K562 (cell line): ENCODE data around the gene S100A6. TPM values are rescaled to one million over a fixed set of nuclear protein-coding genes. Genes with fewer than 3 reads are reported as not detected.
A peak's percentile ranks its signal among the peaks of the same experiment; 100 is the strongest.

Source experiments
- ATAC-seq: fragments of 200-7000 bp; cut with Tn5 transposase; 3 replicates; pipeline ENCODE4 v1.9.1; 2020; ENCODE audit warnings: moderate library complexity
- BruUV-seq: library from RNA; stranded (reverse); fragments of 400-500 nt; replicated peaks from 2 replicates; lab custom pipeline; 2021; lab: Mats Ljungman, UMichigan
- CTCF ChIA-PET: fragments of 300-600 bp; formaldehyde crosslinking; extraction: SDS; loops from one replicate; lab custom pipeline; 2021; ENCODE audit warnings: low intra/inter-chr PET ratio; lab: Yijun Ruan, JAX
- POLR2A ChIA-PET: fragments of 300-600, 350-650 bp; sonication (Branson Sonifier 250); formaldehyde crosslinking; extraction: SDS; loops from one replicate; lab custom pipeline; 2021; ENCODE audit warnings: antibody characterized with exemption, inconsistent platforms; lab: Yijun Ruan, JAX
- DNase-seq, 4 experiments: peaks; one replicate each; pipeline versions ENCODE4 v3.0.0 to v3.0.0-alpha.2; 2011 to 2018; ENCODE audit warnings: low spot score in 3 of 4, mixed read lengths in 3 of 4; ENCODE audit errors: extremely low read depth in 1 of 4
- FAIRE-seq: peaks from 2 replicates; lab custom pipeline; 2011; peaks lifted over from hg19 to GRCh38; lab: Jason Lieb, UNC
- H2AFZ ChIP-seq: 2 replicates; pipeline ENCODE4 v1.6.0; 2011; ENCODE audit warnings: low read depth, low read length, control low read depth, inconsistent platforms
- H3K27ac ChIP-seq: fragments of 200-600 bp; 3 replicates; pipeline ENCODE4 v1.8.0; 2011; ENCODE audit warnings: low read depth, mild to moderate bottlenecking, control low read depth, inconsistent platforms, low read length, moderate library complexity, mixed read lengths; ENCODE audit errors: extremely low read depth
- H3K27me3 ChIP-seq, 2 experiments: fragments of 300-600 bp in 1 of 2; 2 replicates in 1 of 2; 3 replicates in 1 of 2; pipeline versions ENCODE4 v1.6.0 to v1.8.0; 2011; ENCODE audit warnings: inconsistent platforms in 2 of 2, low read length in 2 of 2, mild to moderate bottlenecking in 1 of 2, mixed read lengths in 1 of 2, moderate library complexity in 1 of 2; ENCODE audit not compliant: control insufficient read depth in 2 of 2, insufficient read depth in 2 of 2
- H3K36me3 ChIP-seq: fragments of 300-600 bp; 3 replicates; pipeline ENCODE4 v1.8.0; 2011; ENCODE audit warnings: mild to moderate bottlenecking, low read length, inconsistent platforms; ENCODE audit not compliant: control insufficient read depth, insufficient read depth
- H3K4me1 ChIP-seq, 2 experiments: fragments of 200-600 bp in 1 of 2; replicated peaks in 1 of 2; 2 replicates in 1 of 2; 3 replicates in 1 of 2; pipeline versions ENCODE4 v1.5.1 to v1.8.0; 2011; ENCODE audit warnings: inconsistent platforms in 2 of 2, low read length in 2 of 2, mild to moderate bottlenecking in 1 of 2, mixed read lengths in 1 of 2, moderate library complexity in 1 of 2; ENCODE audit not compliant: control insufficient read depth in 2 of 2, insufficient read depth in 2 of 2
- H3K4me2 ChIP-seq: 2 replicates; pipeline ENCODE4 v1.6.1; 2011; ENCODE audit warnings: low read length, control low read depth, inconsistent platforms, mixed read lengths; ENCODE audit not compliant: insufficient read depth
- H3K4me3 ChIP-seq: fragments of 200-600 bp; sonication (generic), shearing (Covaris generic); 2 replicates; pipeline ENCODE4 v1.5.1; 2016; ENCODE audit warnings: control low read depth, inconsistent platforms
- H3K79me2 ChIP-seq: fragments of 200-600 bp; 3 replicates; pipeline ENCODE4 v1.8.0; 2011; ENCODE audit warnings: low read length, inconsistent platforms; ENCODE audit not compliant: control insufficient read depth, insufficient read depth
- H3K9ac ChIP-seq, 2 experiments: 2 replicates each; pipeline versions ENCODE4 v1.6.0 to v1.6.1; 2011; ENCODE audit warnings: low read depth in 2 of 2, low read length in 2 of 2, control low read depth in 1 of 2, inconsistent platforms in 1 of 2, mild to moderate bottlenecking in 1 of 2, mixed read lengths in 1 of 2; ENCODE audit not compliant: insufficient read depth in 1 of 2
- H3K9me1 ChIP-seq: one replicate; pipeline ENCODE4 v1.6.0; 2011; ENCODE audit warnings: inconsistent platforms, mild to moderate bottlenecking, low read length, moderate library complexity; ENCODE audit not compliant: control insufficient read depth, insufficient read depth
- H3K9me3 ChIP-seq: replicated peaks from 2 replicates; pipeline ENCODE4 v1.5.1; 2011; ENCODE audit warnings: low read depth, low read length, inconsistent platforms; ENCODE audit not compliant: control insufficient read depth, insufficient read depth
- H4K20me1 ChIP-seq: replicated peaks from 2 replicates; pipeline ENCODE4 v1.6.1; 2011; ENCODE audit warnings: low read length, inconsistent platforms, mixed read lengths; ENCODE audit not compliant: control insufficient read depth, insufficient read depth
- EGR1 ChIP-seq: fragments of 450-650 bp; conservative IDR thresholded peaks from 2 replicates; pipeline ENCODE4 v1.6.1; 2017; ENCODE audit warnings: mild to moderate bottlenecking
- FOSL1 ChIP-seq: fragments of 200-800 bp; sonication (Bioruptor generic); conservative IDR thresholded peaks from 2 replicates; pipeline ENCODE4 v1.6.1; 2016; ENCODE audit warnings: missing genetic modification characterization, missing compliant biosample characterization
- ILK ChIP-seq: fragments of 450-650 bp; IDR thresholded peaks from 2 replicates; pipeline ENCODE4 v1.6.1; 2016; ENCODE audit warnings: missing genetic modification characterization, low read depth, mild to moderate bottlenecking, missing compliant biosample characterization, moderate library complexity, borderline replicate concordance
- MBD2 ChIP-seq: sonication (generic); IDR thresholded peaks from 2 replicates; pipeline ENCODE4 v1.6.1; 2016; ENCODE audit warnings: low read depth, borderline replicate concordance
- NCOA4 ChIP-seq: fragments of 450-650 bp; IDR thresholded peaks from 2 replicates; pipeline ENCODE4 v1.6.1; 2018; ENCODE audit warnings: mild to moderate bottlenecking; ENCODE audit not compliant: partially characterized antibody
- POLR2H ChIP-seq: IDR thresholded peaks from 2 replicates; pipeline ENCODE4 v1.6.1; 2016; ENCODE audit warnings: missing genetic modification characterization, low read depth, mild to moderate bottlenecking, control low read depth, missing compliant biosample characterization, moderate library complexity
- ZNF766 ChIP-seq: fragments of 200-800 bp; sonication (Bioruptor generic); conservative IDR thresholded peaks from 2 replicates; pipeline ENCODE4 v1.6.1; 2016; ENCODE audit warnings: missing genetic modification characterization, missing compliant biosample characterization
- WGBS: fragments of 100-300 bp; shearing (Covaris generic); methylation state at CpG from one replicate; pipeline ENCODE4 v1.1.6; 2016; ENCODE audit warnings: low coverage, mixed read lengths; ENCODE audit not compliant: insufficient coverage; ENCODE audit errors: missing lambda C conversion rate; 5-methylcytosine and 5-hydroxymethylcytosine counted together
- in situ Hi-C: fragments of 300-500 bp; cut with MboI; formaldehyde crosslinking; loops from 4 replicates; pipeline ENCODE4 v1.15.0; 2018; ENCODE audit warnings: inconsistent platforms, mixed read lengths
- intact Hi-C: fragments of 100-400 bp; cut with micrococcal nuclease; formaldehyde crosslinking; loops from 2 replicates; pipeline ENCODE4 v1.14.2; 2022
- polyA plus RNA-seq, 8 experiments: library from polyadenylated mRNA; depleted of rRNA in 4 of 8; stranded (reverse) in 5 of 8; unstranded in 3 of 8; fragments of >200 nt; fragmentation: Nextera tagmentation in 2 of 8; fragmentation: Illumina TruSeq in 1 of 8; extraction: Ambion mirVana in 2 of 8; extraction: Trizol in 1 of 8; gene quantifications; 2 replicates each; pipeline versions ENCODE4 v1.2.1 to v1.2.3, GENCODE V29; 2011 to 2014; ENCODE audit warnings: inconsistent platforms in 1 of 8, missing spikeins in 1 of 8
- total RNA-seq, 7 experiments: library from RNA; depleted of rRNA in 6 of 7; stranded (reverse); fragments of >200 nt in 6 of 7; fragmentation: Illumina TruSeq in 2 of 7; extraction: Trizol in 2 of 7; gene quantifications; 2 replicates each; pipeline versions ENCODE4 v1.2.1 to v1.2.3, GENCODE V29; 2011 to 2021; ENCODE audit warnings: low replicate concordance in 1 of 7
- TF ChIP-seq, protein P1 (sequence below): fragments of 450-650 bp; IDR thresholded peaks from 2 replicates; pipeline ENCODE4 v1.6.1; 2014; ENCODE audit warnings: low read depth, mild to moderate bottlenecking, moderate library complexity, borderline replicate concordance
- TF ChIP-seq, protein P2 (sequence below), 2 experiments: fragments of 450-650 bp; IDR thresholded peaks; 2 replicates each; pipeline ENCODE4 v1.6.1; 2016; ENCODE audit warnings: mild to moderate bottlenecking in 2 of 2, borderline replicate concordance in 1 of 2, low read depth in 1 of 2, moderate library complexity in 1 of 2

S100A6 gene
- total and polyA plus RNA-seq, 9 of the 15 experiments (the other 6 are each of a cell fraction or from before 2014, with no cell fraction given), result 9.8 to 66.5 (median 23.2) TPM

DNA sequence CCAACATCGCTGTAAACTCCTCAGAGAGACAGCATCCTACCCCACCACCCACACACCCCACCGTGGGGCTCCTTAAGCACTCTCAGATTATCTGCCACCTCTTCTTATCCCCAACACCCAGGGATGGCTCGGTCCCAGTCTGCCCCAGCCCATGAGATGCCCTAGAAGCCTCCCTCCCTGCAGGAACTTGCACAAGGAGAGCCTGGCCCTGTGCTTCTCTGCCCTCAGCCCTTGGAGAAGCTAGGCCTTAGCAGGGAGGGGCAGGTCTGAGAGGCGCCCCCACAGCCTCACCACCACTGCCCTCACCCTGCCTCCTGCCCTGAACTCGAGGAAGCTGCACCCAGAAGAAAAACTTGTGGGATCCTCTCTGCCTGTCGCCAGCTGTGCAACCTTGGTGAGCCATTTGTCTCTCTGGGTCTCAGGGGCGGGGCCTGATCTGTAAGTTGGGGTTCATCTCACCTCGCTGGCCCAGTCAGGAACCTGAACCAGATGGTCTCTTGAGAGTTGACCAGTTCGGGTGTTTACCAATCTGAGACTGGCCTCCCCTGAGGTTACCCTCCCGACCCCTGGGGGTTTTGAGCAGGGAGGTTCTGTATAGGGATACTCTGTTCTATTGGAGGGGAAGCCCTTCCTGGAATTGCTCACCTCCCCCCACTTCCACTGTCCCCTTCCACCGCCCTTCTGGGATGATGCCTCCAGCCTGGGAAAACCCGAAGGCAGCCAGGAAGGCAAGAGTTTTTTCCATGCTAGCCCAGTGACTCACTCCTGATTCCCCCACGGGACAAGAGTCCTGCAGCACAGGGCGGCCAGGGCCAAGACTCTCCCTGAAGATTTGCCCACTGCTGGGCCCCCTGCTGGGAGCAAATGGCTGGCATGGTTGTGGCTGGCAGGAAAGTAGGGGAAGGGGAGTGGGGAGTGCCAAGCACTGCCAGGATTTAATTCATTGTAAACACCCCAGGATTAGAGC, 13.2 kb upstream of the S100A6 start, which contains the start of gene S100A3:
S100A3 (minus strand) TSS at position 537 of the 967 bp plus-strand sequence. CDS start 773 bp downstream, outside the sequence.
- Histone ChIP-seq H3K27me3 (no peaks in the 10 kb centered on the region), H3K9ac (peak within 1 kb of the TSS in 1 of 2 experiments; percentile 82; a peak in 2 of 4 replicates), H3K4me3 (no peak within 1 kb of the TSS), H2AFZ (peak within 1 kb of the TSS; percentile 65), H3K36me3 (no peaks in the 10 kb centered on the region), H3K4me2 (no peak within 1 kb of the TSS), H3K9me3 (no peaks in the 10 kb centered on the region), H3K9me1 (no peaks in the 10 kb centered on the region), H4K20me1 (no peaks in the 10 kb centered on the region), H3K4me1 (peaks cover 55 to 63% of the 10 kb centered on the region in 2 experiments), H3K79me2 (no peaks in the 10 kb centered on the region), H3K27ac (no peak within 1 kb of the TSS)
- CTCF ChIA-PET, result no interaction called here
- BruUV-seq, result no TSS peak
- POLR2A ChIA-PET, result interaction anchor here (1.0 kb wide), 1 partner anchor 37 kb away, joined by 3 read pairs; no protein-coding TSS in a partner anchor
- in situ Hi-C loops, result no loop called here
- intact Hi-C loops, result no loop called here
- ATAC-seq (no peak), DNase-seq (no peak), FAIRE-seq (no peak)
- TF ChIP-seq FOSL1 (peak; percentile 39; the same call in 1 of the 2 replicates), NCOA4 (no peak), ZNF766 (CRISPR knock-in tag) (no peak), POLR2H (tag) (no peak), EGR1 (peak; percentile 31; the same call in 1 of the 2 replicates), MBD2 (no peak), ILK (tag) (no peak)
- TF ChIP-seq, protein P1, sequence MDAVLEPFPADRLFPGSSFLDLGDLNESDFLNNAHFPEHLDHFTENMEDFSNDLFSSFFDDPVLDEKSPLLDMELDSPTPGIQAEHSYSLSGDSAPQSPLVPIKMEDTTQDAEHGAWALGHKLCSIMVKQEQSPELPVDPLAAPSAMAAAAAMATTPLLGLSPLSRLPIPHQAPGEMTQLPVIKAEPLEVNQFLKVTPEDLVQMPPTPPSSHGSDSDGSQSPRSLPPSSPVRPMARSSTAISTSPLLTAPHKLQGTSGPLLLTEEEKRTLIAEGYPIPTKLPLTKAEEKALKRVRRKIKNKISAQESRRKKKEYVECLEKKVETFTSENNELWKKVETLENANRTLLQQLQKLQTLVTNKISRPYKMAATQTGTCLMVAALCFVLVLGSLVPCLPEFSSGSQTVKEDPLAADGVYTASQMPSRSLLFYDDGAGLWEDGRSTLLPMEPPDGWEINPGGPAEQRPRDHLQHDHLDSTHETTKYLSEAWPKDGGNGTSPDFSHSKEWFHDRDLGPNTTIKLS, result no peak
- TF ChIP-seq, protein P2, sequence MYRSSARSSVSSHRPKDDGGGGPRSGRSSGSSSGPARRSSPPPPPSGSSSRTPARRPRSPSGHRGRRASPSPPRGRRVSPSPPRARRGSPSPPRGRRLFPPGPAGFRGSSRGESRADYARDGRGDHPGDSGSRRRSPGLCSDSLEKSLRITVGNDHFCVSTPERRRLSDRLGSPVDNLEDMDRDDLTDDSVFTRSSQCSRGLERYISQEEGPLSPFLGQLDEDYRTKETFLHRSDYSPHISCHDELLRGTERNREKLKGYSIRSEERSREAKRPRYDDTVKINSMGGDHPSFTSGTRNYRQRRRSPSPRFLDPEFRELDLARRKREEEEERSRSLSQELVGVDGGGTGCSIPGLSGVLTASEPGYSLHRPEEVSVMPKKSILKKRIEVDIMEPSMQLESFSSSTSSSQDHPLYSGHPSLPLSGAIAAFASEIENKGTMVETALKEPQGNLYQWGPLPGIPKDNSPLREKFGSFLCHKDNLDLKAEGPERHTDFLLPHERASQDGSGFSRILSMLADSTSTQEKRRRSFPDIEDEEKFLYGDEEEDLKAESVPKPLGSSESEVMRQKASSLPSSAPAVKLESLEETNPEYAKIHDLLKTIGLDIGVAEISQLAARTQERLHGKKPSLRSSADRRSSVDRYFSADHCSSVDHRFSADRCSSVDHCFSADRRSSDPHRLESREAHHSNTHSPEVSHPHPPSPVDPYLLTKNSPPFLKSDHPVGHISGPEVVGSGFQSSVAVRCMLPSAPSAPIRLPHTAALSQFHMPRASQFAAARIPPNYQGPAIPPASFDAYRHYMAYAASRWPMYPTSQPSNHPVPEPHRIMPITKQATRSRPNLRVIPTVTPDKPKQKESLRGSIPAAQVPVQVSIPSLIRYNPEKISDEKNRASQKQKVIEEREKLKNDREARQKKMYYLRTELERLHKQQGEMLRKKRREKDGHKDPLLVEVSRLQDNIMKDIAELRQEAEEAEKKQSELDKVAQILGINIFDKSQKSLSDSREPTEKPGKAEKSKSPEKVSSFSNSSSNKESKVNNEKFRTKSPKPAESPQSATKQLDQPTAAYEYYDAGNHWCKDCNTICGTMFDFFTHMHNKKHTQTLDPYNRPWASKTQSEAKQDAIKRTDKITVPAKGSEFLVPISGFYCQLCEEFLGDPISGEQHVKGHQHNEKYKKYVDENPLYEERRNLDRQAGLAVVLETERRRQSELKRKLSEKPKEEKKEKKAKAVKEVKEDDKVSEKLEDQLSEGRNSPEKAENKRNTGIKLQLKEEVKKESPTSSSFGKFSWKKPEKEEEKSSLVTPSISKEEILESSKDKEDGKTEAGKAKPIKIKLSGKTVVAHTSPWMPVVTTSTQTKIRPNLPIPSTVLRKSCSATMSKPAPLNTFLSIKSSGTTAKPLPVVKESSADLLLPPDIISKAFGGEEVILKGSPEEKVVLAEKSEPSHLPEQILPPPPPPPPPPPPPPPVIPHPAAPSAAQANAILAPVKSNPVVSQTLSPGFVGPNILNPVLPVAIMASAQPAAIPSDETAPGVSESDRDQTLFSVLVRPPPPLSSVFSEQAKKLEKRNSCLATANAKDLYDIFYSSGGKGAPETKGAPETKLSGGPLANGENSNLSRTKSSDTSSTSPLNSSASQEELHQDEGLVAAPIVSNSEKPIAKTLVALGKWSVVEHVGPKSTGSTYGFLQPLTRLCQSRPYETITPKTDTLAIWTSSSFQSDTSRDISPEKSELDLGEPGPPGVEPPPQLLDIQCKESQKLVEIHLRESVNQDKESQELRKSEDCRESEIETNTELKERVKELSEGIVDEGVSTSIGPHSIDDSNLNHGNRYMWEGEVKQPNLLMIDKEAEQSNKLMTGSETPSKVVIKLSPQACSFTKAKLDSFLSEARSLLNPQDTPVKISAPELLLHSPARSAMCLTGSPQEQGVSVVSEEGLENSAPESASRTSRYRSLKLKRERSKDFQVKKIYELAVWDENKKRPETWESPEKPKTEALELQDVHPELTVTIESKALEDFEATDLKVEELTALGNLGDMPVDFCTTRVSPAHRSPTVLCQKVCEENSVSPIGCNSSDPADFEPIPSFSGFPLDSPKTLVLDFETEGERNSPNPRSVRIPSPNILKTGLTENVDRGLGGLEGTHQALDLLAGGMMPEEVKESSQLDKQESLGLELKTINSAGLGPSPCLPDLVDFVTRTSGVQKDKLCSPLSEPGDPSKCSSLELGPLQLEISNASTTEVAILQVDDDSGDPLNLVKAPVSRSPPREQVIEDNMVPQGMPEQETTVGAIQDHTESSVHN (IDR thresholded peaks at IDR 0.05; ENCODE audit: borderline replicate concordance in 1 of 2, low read depth in 1 of 2), result no peak
- 45% methylated on average over 13 of the region's 14 CpGs for WGBS
